Stimulated activated CD4-positive, alpha-beta T cell treated with anti-CD3 and anti-CD28 coated beads, TNF-alpha, amount 100 ng/mL, for 1 hour (primary cell): ENCODE measurements around the gene SNW1.
"Not testable (repeated sequence)": the region's sequence is repeated elsewhere in the genome, so short reads cannot be mapped to it uniquely, and the experiment has no call there.

Source experiments
- DNase-seq, 3 donors: peaks; one replicate each; pipeline ENCODE4 v3.0.0-alpha.2; 2020; ENCODE audit warnings: low read depth in 3 of 3, low spot score in 1 of 3

The SNW1 gene

DNA sequence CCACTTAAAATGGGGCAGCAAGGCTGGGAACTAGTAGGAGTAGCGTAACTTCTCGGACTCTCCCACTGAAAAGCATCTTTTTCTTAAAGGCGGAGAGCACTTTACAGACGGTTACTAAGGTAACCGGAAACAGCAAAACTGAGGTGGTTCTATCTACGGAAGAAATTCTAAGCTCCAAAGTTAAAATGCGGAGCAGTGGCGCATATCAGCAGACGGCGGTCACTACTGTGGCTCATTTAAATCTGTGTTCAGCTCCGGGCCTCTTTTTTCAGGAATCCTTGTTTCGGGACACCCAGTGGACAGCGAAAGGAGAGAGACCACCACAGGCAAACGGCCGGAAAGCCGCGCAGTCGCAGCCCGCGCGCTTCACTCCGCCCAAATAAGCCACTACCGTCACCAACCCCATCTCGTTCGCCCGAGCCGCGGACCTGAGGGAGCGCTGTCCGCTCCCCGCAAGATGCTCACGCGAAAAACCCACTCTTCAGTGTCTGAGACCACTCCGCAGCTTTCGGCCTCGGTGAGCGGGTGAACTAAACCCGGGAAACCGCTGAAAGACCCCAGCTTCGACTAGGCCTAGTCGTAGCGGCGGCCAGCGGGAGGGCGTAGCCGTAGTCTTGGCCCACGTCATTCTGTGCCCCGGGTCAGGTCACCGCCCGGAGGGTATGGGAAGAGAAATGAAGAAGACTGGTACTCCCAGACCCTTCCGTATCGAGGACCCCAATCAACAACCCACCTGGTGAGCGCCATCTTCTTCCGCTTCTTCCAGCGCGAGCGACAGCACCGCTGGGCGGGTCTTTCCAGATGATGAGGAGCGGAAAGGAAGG is at the start of gene SNW1:
Gene SNW1, minus strand, starts transcription at position 776 of the 824 bp plus-strand sequence. Its CDS starts 29 bp downstream, at position 747.
- DNase-seq: peak; percentile 73 to 81 (median 78)

DNA sequence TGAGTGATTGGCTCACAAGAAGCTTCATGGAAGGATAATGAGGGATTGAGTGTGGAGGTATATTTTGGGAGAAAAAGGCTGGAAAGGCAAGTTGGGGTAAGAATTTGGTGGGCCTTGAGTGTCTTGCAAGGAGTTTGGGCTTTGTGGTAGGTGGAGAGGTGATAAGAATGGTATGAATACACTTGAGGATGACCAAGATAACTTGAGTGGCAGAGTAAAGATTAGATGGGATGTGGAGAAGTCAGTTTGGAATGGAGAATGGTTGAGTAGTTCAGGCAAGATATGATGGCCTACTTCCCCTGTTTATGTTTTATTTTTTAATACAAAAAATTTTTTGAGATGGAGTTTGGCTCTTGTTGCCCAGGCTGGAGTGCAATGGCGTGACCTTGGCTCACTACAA is 48.1 kb upstream of the SNW1 start:
- DNase-seq: no peak

DNA sequence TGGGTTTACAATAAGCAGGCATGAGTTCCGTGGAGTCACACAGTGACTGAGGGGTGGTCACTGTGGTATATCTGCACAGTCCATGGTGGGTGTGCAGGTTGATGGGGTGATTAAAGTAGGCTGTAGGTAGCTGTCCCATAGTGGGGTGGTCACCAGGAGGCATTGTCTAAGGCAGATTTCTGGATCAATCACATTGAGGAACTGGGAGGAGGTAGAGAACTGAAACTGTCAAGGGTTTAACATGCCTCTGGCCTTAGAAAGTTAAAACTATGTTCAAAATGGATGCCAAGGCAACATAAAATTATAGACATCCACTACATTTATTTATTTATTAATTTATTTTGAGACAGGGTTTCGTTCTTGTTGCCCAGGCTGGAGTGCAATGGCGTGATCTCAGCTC is 47.3 kb upstream of the SNW1 start:
- no peak for DNase-seq

DNA sequence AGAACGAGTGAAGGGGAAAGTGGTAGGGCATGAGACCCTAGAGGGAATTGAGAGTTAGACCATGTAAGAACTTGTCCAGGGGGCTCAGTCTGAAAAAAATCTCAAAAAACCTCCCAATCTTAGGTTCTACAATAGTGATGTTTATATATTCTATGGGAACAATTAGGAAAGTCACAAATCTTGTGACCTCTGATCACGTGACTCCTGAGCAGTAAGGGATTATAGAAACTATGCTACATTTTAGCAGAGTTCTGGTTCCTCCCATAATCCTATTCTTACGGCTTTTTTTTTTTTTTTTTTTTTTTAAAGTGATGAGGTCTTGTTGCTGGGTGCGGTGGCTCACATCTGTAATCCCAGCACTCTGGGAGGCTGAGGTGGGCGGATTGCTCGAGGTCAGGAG is 44.8 kb upstream of the SNW1 start:
- DNase-seq: no peak

DNA sequence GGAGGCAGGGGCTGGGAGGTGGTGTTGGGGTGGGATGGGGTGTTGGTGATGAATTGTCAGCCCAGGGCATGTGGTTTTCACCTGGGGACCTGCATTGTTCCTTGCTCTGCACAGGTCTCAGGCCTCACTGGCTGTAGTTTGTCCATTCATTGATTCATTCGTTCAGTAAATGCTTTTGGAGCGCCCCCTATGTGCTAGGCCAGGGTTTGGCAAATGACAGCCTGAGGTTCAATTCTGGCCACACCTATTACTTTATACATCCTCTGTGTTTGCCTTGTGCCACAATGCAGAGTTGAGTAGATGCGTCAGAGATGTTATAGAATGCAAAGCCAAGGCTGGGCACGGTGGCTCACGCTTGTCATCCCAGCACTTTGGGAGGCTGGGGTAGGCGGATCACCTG is 43.6 kb upstream of the SNW1 start:
- DNase-seq: no peak

DNA sequence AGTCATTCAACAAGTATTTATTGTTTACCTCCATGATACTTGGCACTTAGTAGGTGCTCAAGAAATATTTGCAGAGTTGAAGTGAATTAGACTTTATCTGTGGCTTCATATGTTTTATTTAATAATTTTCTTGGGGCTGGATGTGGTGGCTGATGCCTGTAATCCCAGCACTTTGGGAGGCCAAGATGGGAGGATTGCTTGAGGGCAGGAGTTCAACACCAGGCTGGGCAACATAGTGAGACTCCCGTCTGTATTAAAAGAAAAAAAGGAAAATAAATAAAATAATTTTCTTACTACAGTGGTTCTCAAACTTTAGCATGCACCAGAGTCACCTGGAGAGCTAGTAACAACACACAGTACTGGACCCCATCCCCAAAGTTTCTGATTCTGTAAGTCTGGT is 39.9 kb upstream of the SNW1 start:
- no peak for DNase-seq

DNA sequence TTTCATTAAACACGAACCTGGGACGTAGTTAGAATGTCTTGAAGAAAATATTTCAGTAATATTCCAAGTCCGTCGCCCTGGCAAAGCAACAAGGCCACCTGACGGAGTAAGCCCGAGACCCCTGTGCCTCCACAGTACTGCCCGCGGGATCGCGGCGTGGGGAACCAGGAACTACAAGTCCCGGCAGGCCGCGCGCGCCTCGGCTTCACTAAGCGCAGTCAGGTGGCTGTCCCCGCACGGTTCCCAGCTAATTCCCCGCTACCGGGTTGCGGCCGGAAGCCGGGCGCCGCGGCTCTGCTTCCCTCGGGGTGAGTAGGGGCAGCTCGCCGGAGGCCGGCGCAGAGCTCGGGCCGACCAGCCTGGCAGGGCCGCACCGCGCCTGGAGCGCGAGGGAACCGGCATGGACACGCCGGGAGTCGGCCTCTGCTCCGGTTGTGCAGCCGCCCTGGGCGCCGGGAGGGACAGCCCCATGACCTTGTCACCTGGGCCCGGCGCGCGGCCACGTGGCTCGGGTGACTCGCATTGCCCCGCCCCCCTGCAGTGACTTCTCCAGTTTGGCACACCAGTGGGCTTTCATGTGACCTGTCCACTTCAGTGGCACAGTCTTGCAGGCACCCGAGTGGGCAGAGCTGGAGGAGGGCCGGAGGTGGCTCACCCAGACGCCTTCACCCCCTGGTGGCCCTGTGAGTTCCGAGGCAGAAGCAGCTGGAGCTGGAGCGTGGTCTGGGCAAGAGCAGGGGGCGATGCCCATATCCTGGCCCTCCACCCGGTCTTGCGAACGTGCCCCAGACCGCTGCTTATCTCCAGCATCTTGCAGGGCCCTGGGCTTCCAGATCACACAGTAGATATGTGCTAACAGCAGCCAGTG is 39.1 kb upstream of the SNW1 start, which contains the start of gene ADCK1:
Gene ADCK1, plus strand, starts transcription at position 247 of the 868 bp plus-strand sequence. CDS start 18,870 bp downstream, outside the sequence.
- DNase-seq: peak; percentile 38 to 78 (median 58)

DNA sequence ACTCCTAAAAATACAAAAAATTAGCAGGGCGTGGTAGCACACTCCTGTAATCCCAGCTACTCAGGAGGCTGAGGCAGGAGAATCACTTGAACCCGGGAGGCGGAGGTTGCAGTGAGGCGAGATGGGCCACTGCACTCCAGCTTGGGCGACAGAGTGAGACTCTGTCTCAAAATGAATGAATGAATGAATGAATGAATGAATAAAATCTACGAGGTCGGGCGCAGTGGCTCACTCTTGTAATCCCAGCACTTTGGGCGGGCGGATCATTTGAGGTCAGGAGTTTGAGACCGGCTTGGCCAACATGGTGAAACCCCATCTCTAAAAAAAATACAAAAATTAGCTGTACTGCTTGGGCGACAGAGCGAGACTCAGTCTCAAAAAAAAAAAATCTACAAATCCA is 38.5 kb upstream of the SNW1 start:
- DNase-seq: not testable (repeated sequence)

DNA sequence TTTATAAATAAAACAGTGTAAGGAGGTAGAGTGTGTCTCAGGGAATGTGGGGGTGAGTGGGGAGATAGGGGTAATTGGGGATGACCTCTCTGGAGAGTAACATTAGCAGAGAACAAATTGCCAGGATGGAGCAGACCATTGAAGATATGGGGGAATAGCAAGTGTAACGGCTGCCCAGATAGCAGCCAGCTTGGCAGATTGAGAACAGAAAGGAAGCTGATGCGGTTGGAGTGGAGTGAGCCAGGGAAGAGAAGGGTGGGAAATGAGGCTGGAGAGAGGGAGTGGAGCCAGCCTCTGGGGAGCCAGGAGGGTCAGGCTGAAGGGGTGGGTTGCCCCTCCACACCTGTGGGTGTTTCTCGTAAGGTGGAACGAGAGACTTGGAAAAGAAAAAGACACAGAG is 33.4 kb upstream of the SNW1 start:
- no peak for DNase-seq

DNA sequence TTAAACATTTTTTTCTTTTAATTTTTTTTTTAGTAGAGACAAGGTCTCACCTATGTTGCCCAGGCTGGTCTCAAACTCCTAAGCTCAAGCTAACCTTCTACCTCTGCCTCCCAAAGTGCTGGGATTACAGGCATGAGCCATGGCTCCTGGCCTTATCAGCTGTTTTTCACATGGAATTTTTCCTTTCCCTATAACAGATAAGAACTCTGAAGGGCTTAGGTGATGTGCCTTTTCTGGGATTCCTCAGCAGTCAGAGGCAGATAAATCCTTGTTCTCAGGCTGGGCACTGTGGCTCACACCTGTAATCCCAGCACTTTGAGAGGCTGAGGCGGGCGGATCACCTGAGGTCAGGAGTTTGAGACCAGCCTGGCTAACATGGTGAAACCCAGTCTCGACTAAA is 32.3 kb upstream of the SNW1 start:
- DNase-seq: not testable (repeated sequence)

DNA sequence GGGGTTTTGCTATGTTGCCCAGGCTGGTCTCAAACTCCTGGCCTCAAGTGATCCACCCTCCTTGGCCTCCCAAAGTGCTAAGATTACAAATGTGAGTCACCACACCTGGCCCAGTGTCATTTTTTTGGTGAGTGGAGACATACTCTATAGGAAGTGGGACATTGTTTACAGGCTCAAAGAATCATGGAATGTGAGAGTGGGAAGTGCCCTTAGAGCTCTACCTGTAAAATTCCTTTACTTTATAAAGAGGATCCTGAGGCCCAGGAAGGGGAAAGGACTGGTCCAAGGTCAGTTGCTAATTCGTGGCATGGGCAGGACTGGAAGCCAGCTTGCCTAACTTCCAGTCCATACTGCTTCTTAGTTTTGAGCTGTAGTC is 30.3 kb upstream of the SNW1 start:
- DNase-seq: no peak

DNA sequence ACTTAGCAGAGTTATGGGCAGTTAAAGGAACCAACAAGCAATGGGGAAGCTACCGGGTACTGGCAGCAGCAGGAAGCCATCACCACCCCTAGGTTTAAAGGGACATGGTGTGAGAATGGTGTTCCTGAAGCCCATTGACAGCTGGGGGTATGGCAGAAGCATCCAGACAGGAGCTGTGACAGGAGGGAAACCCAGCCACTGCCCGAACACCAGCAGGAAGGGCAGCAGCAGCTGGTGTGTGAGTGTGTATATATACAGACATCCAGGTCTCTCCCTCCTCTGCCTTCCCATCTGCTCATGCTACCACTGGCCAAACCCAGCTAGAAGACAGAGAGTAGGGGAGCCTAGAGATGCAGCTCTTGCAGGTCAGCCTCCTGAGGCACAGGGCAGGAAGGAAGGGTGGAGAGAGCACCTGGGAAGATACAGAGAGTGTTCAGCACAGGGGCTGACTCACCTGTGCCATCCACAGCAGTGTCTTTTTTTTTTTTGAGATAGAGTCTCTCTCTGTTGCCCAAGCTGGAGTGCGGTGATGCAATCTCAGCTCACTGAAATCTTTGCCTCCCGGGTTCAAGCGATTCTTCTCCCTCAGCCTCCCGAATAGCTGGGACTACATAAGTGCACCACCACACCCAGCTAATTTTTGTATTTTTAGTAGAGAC is 29.7 kb upstream of the SNW1 start:
- no peak for DNase-seq

DNA sequence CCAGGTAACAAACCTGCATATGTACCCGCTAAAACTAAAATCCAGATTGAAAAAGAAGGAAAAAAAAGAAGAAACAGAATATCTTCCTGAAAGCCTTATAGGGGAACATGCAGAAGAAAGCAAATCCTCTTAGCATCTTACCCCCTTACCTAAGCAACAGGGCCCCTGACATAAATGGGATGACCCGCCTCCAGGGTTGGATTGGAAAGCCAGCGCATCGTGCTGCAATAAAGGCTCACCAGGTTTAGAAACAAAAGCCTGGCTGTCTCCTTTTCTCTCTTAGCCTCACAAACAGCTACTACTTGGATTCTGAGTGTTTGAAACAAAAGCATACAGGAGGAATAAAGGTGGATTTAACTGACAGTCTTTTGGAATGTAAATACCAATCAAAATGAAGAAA is 25.2 kb upstream of the SNW1 start:
- DNase-seq: no peak

DNA sequence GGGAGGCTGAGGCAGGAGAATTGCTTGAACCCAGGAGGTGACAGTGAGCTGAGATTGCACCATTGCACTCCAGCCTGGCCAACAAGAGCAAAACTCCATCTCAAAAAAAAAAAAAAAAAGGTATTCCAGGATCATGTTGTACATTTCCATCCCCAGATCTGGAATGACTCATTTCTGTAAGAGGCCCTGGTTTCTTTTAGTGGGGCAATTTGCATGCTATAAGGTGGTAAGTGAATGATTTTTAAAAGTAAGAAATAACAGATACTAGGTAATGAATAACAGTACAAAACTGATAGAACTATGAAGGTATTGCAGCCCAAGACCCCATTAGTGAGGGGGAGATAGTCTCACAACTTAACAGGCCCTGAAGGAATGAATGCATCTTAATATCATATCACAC is 21.2 kb upstream of the SNW1 start:
- no peak for DNase-seq

DNA sequence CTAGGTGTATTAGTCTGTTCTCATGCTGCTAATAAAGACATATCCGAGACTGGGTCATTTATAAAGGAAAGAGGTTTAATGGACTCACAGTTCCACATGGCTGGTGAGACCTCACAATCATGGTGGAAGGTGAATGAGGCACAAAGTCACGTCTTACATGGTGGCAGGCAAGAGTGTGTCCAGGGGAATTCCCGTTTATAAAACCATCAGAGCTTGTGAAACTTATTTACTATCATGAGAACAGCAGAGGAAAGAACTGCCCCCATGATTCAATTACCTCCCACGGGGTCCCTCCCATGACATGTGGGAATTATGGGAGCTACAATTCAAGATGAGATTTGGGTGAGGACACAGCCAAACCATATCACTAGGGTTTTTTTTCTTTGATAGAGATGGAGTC is 13.0 kb upstream of the SNW1 start:
- not testable (repeated sequence) for DNase-seq

DNA sequence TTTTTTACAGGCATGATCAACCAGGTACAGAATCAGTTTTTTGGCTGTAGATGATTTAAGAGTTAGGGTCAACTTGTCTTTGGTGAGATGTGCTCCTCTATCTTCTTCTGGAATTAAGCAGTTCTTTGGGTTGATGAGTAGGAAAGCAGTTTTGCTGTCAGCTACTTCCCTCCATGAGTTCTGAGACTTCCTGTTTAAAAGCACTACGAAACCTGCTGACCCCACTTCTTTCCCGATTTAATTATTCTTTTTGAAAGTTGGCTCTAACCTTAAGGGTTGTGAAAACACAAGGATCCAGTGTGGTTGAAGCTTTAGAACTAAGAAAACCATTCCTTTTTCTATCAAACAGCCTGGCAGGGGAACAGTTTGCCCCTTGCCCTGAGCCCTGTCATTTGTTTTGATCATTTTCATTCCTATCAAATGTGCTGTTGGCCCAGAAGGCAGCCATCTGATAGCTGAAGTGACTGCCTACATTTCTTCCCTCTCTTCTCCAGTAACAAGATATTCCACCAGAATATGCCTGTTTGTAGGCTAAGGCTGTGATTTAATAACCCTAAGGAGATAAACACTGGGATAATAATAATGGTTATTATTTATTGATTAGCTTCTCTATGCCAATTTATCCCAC is 7.6 kb upstream of the SNW1 start:
- DNase-seq: not testable (repeated sequence)

DNA sequence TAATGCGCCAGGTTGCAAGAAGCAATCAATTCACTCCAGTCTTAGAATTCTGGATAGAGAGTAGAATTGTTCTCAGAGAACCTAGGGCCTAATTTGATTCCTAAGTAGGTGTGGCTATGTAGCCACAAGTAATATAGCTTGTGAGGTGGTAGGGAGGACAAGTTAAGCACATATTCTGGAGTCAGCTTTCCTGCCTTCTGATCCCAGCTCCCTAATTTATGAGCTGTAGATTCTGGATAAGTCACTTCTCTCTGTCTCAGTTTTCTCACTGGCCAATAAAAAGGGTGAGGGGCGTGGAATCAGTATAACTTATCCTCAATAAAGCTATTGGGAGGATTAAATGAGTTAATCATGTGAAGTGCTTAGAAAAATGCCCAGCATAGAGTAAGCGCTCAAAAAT is 3.0 kb upstream of the SNW1 start:
- no peak for DNase-seq

DNA sequence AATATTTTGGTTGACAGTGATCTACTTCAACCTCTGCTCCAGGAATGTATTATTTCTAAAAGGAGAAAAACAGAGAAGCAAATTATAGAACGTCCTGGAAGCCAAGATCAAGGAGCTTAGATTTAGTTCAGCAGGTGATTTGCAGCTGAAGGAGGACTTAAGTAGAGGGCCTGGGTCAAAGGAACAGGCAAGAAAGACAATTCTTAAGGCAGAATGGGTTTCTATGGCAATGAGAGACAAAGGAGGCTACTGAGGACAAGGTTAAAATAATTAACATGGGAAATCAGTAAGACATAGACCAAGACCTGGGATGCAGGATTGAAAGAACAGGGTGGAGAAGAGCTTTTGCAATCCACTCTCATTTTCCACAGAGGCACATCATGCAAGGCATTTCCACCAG is 2.4 kb upstream of the SNW1 start:
- DNase-seq: no peak

DNA sequence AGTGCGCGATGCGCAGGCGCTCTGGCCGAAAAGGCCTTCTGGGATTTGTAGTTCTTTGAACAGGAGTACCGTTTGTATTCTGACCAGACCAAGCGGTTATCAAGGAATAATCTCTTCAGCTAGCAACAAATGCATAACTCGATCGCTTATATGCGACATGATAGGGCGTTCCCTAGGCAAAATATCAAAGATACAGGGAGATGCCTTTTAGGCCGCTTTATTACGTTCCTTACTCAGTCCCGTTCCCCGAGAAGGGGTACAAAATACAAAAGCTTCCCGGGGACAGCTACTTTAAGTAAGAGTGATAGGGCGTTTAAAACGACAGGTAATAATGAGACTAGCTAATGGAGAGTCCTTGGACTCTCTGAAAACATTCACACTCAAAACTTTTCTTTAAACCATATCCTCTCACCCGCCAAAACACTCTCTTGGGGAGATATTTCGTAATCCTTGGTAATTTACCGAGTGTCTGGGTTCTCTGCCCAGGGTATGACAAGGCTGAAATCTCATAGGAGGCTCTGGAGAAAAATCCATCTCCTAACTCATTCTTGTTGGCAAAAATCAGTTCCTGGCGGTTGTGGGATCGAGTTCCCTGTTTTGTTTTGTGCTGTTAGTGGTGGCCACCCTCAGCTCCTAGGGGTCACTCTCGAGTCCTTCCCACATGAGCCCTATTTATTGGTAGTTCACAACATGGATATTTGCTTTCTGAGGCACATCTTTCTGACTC is 412 bp upstream of the SNW1 start:
- no peak for DNase-seq

DNA sequence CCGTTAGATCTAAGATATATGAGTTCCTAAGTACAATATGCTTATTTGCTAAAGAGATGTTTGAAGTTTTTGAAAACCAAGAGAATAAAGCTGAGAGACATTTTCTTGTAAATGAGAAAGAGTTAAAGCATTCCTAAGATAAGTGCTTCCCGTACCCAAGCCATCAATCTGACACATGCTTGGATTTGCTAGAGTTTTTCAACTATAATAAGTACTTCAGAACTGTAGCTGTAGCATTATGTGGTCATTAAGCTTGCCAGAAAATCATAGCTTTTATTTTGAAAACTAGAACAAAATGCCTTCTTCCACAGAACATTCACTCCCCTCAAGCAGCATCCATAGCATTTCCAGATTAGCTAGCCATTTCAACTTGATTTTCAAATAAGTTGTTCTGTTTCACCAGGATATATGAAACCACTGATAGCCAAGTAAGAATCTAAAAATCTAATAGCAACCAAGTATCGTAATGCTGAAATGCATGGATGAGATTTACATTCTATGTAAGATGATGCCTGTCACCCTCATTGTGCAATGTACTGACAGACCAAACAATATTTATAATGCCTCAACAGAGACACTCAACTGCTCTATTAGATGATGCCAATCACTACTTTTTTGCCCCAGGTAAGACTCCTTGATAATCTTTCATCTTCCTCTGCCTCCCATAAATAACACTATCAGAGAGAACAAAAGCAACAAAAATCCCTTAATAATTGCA is 8.0 kb downstream of the SNW1 start:
- DNase-seq: no peak
